HCT116 (cell line): ENCODE measurements around the gene FBN1. TPM values are rescaled to one million over a fixed set of nuclear protein-coding genes. Genes with fewer than 3 reads are reported as not detected.

Source experiments
- ATAC-seq: fragments of 200-7000 bp; cut with Tn5 transposase; 2 replicates; pipeline ENCODE4 v1.9.1; 2020; ENCODE audit warnings: mild to moderate bottlenecking, moderate library complexity
- BruUV-seq: library from RNA; stranded (reverse); fragments of 400-500 nt; replicated peaks from 2 replicates; lab custom pipeline; 2021; lab: Mats Ljungman, UMichigan
- CTCF ChIA-PET: fragments of 300-600 bp; sonication (Branson Sonifier 250); formaldehyde crosslinking; loops from one replicate; lab custom pipeline; 2021; ENCODE audit warnings: antibody characterized with exemption; lab: Charles Lee
- POLR2A ChIA-PET: fragments of 300-600, 350-600 bp; sonication (Branson Sonifier 250); formaldehyde crosslinking; loops from one replicate; lab custom pipeline; 2021; ENCODE audit warnings: antibody characterized with exemption; lab: Charles Lee
- RAD21 ChIA-PET, 2 experiments: fragments of 300-600 bp; sonication (Branson Sonifier 250); formaldehyde crosslinking; loops; one replicate each; lab custom pipeline; 2023; ENCODE audit warnings: low total read pairs in 2 of 2; ENCODE audit not compliant: uncharacterized antibody in 2 of 2, unreplicated experiment in 2 of 2, low non-redundant PET in 1 of 2; lab: Charles Lee
- DNase-seq: peaks from one replicate; pipeline ENCODE4 v3.0.0-alpha.2; 2010; ENCODE audit warnings: low read depth, low spot score
- H2AFZ ChIP-seq: fragments of 200-600 bp; shearing (Covaris generic), sonication (generic); 2 replicates; pipeline ENCODE4 v1.6.1; 2017; ENCODE audit warnings: low read depth, mixed run types, mixed read lengths, antibody characterized with exemption, low read length; ENCODE audit not compliant: poor library complexity, severe bottlenecking
- H3K27ac ChIP-seq: 2 replicates; pipeline ENCODE4 v1.5.1; 2012; ENCODE audit warnings: low read depth, low read length
- H3K27me3 ChIP-seq: fragments of 200-600 bp; sonication (generic); 2 replicates; pipeline ENCODE4 v1.6.1; 2016; ENCODE audit warnings: mixed run types, low read length, mixed read lengths; ENCODE audit not compliant: insufficient read depth
- H3K36me3 ChIP-seq, 2 experiments: fragments of 200-500 bp in 1 of 2; fragments of 200-600 bp in 1 of 2; sonication (Bioruptor generic) in 1 of 2; sonication (generic) in 1 of 2; 2 replicates each; pipeline versions ENCODE4 v1.5.1 to v1.6.1; 2014 to 2016; ENCODE audit warnings: low read length in 2 of 2, inconsistent platforms in 1 of 2, mixed read lengths in 1 of 2, mixed run types in 1 of 2; ENCODE audit not compliant: insufficient read depth in 2 of 2, control insufficient read depth in 1 of 2
- H3K4me1 ChIP-seq, 2 experiments: fragments of 200-600 bp in 1 of 2; sonication (generic) in 1 of 2; 2 replicates each; pipeline versions ENCODE4 v1.5.1 to v1.6.1; 2012 to 2017; ENCODE audit warnings: low read length in 2 of 2, inconsistent platforms in 1 of 2, mild to moderate bottlenecking in 1 of 2, mixed read lengths in 1 of 2, mixed run types in 1 of 2, moderate library complexity in 1 of 2; ENCODE audit not compliant: insufficient read depth in 2 of 2, control insufficient read depth in 1 of 2
- H3K4me2 ChIP-seq: fragments of 200-600 bp; sonication (generic); 2 replicates; pipeline ENCODE4 v1.6.1; 2017; ENCODE audit warnings: mixed run types, low read length, mixed read lengths
- H3K4me3 ChIP-seq, 2 experiments: fragments of 200-600 bp in 1 of 2; sonication (generic) in 1 of 2; replicated peaks in 1 of 2; 2 replicates each; pipeline ENCODE4 v1.5.1; 2011 to 2016; ENCODE audit warnings: low read length in 2 of 2, control low read depth in 1 of 2, low read depth in 1 of 2, mild to moderate bottlenecking in 1 of 2, mixed read lengths in 1 of 2, mixed run types in 1 of 2
- H3K79me2 ChIP-seq: fragments of 200-600 bp; sonication (generic); 2 replicates; pipeline ENCODE4 v1.6.1; 2017; ENCODE audit warnings: mild to moderate bottlenecking, mixed run types, low read length, moderate library complexity, mixed read lengths; ENCODE audit not compliant: insufficient read depth
- H3K9ac ChIP-seq: fragments of 200-600 bp; sonication (generic); 2 replicates; pipeline ENCODE4 v1.6.1; 2016; ENCODE audit warnings: low read length, mixed read lengths
- H3K9me2 ChIP-seq: fragments of 200-600 bp; sonication (generic), shearing (Covaris generic); 2 replicates; pipeline ENCODE4 v1.6.1; 2017; ENCODE audit warnings: mixed run types, mild to moderate bottlenecking, moderate library complexity; ENCODE audit not compliant: insufficient read depth
- H3K9me3 ChIP-seq, 2 experiments: fragments of 200-500 bp in 1 of 2; fragments of 200-600 bp in 1 of 2; sonication (Bioruptor generic) in 1 of 2; sonication (generic) in 1 of 2; 2 replicates each; pipeline ENCODE4 v1.6.1; 2014 to 2017; ENCODE audit warnings: low read length in 2 of 2, mixed read lengths in 2 of 2, inconsistent platforms in 1 of 2, low read depth in 1 of 2, mild to moderate bottlenecking in 1 of 2, mixed run types in 1 of 2, moderate library complexity in 1 of 2; ENCODE audit not compliant: control insufficient read depth in 1 of 2, insufficient read depth in 1 of 2
- H4K20me1 ChIP-seq: fragments of 200-600 bp; sonication (generic), shearing (Covaris generic); 2 replicates; pipeline ENCODE4 v1.6.1; 2017; ENCODE audit warnings: mixed run types, mild to moderate bottlenecking, moderate library complexity; ENCODE audit not compliant: insufficient read depth
- EZH2 ChIP-seq: fragments of 200-600 bp; sonication (generic); IDR thresholded peaks from 2 replicates; pipeline ENCODE4 v1.6.1; 2017; ENCODE audit warnings: antibody characterized with exemption, mixed run types
- JUND ChIP-seq: IDR thresholded peaks from 2 replicates; pipeline ENCODE4 v1.6.1; 2012
- MAX ChIP-seq: IDR thresholded peaks from 2 replicates; pipeline ENCODE4 v1.6.1; 2012
- REST ChIP-seq: IDR thresholded peaks from 2 replicates; pipeline ENCODE4 v1.6.1; 2012; ENCODE audit warnings: low read depth
- ZBTB33 ChIP-seq: IDR thresholded peaks from 2 replicates; pipeline ENCODE4 v1.6.1; 2011; ENCODE audit warnings: mild to moderate bottlenecking, low read length, moderate library complexity; ENCODE audit not compliant: insufficient replicate concordance; ENCODE audit errors: extremely low read depth
- intact Hi-C: fragments of 100-400 bp; cut with micrococcal nuclease; formaldehyde crosslinking; loops from 2 replicates; pipeline ENCODE4 v1.10.0; 2022
- total RNA-seq: library from RNA; stranded (reverse); gene quantifications from one replicate; pipeline ENCODE4 v1.2.1, GENCODE V29; 2021; ENCODE audit not compliant: unreplicated experiment

FBN1 gene
- total RNA-seq, 1 experiment from 2014 or later = 1.7 TPM

- Histone ChIP-seq H3K9ac (no peak overlapping the region), H3K36me3 (no peaks in the 10 kb centered on the region), H3K4me2 (peak overlapping the region; percentile 41), H2AFZ (peak overlapping the region; percentile 17), H3K27ac (no peak overlapping the region), H3K9me2 (no peaks in the 10 kb centered on the region), H4K20me1 (no peaks in the 10 kb centered on the region), H3K27me3 (no peaks in the 10 kb centered on the region), H3K79me2 (no peaks in the 10 kb centered on the region), H3K4me1 (peaks cover 0 to 12% of the 10 kb centered on the region in 2 experiments; a peak in 2 of 4 replicates), H3K4me3 (no peak overlapping the region), H3K9me3 (no peaks in the 10 kb centered on the region)
- no TSS peak for BruUV-seq
- no peak for DNase-seq
- ChIA-PET POLR2A (no interaction called here), RAD21 (no interaction called here), CTCF (no interaction called here)
- intact Hi-C loops = no loop called here
- ATAC-seq = no peak
- TF ChIP-seq JUND = 0 out of 2 replicates have a peak, but pooled peaks have one; percentile 12
- no peak for TF ChIP-seq ZBTB33
- TF ChIP-seq MAX = no peak
- TF ChIP-seq EZH2 = no peak
- no peak for TF ChIP-seq REST
Measured at GRCh38 chr15:48472756-48473155, 172.8 kb downstream of the FBN1 start.
